GM12878 (cell line): ENCODE data around the gene USO1. TPM values are rescaled to one million over a fixed set of nuclear protein-coding genes. Genes with fewer than 3 reads are reported as not detected.

ENCODE experiments used
- BACH1 ChIP-seq: fragments of 450-650 bp; IDR thresholded peaks from 2 replicates; pipeline ENCODE4 v1.6.1; 2017; ENCODE audit warnings: mild to moderate bottlenecking, borderline replicate concordance
- DPF2 ChIP-seq: fragments of 450-650 bp; IDR thresholded peaks from 2 replicates; pipeline ENCODE4 v1.6.1; 2017; ENCODE audit warnings: mild to moderate bottlenecking
- EP300 ChIP-seq, 2 experiments: fragments of 150-350 bp in 1 of 2; IDR thresholded peaks; 2 replicates each; pipeline ENCODE4 v1.6.1; 2011 to 2012; ENCODE audit warnings: low read depth in 2 of 2, low read length in 2 of 2, borderline replicate concordance in 1 of 2, improper control_type of control experiment in 1 of 2, inconsistent platforms in 1 of 2; ENCODE audit not compliant: control insufficient read depth in 1 of 2
- IKZF1 ChIP-seq: fragments of 450-650 bp; conservative IDR thresholded peaks from 2 replicates; pipeline ENCODE4 v1.6.1; 2017; ENCODE audit warnings: antibody characterized with exemption, mild to moderate bottlenecking
- MTA2 ChIP-seq: fragments of 450-650 bp; IDR thresholded peaks from 2 replicates; pipeline ENCODE4 v1.6.1; 2016; ENCODE audit warnings: low read depth, mild to moderate bottlenecking, moderate library complexity
- MYC ChIP-seq: IDR thresholded peaks from 2 replicates; pipeline ENCODE4 v1.6.1; 2011; ENCODE audit warnings: mild to moderate bottlenecking, low read length, moderate library complexity, inconsistent platforms; ENCODE audit not compliant: insufficient read depth, insufficient replicate concordance, insufficient read length, severe bottlenecking
- RAD51 ChIP-seq: fragments of 450-650 bp; IDR thresholded peaks from 2 replicates; pipeline ENCODE4 v1.6.1; 2016; ENCODE audit warnings: moderate library complexity, mild to moderate bottlenecking, inconsistent platforms
- RUNX3 ChIP-seq: IDR thresholded peaks from 2 replicates; pipeline ENCODE4 v1.6.1; 2012; ENCODE audit warnings: low read length, inconsistent platforms
- TBL1XR1 ChIP-seq: IDR thresholded peaks from 2 replicates; pipeline ENCODE4 v1.6.1; 2012; ENCODE audit warnings: low read depth, low read length, improper control_type of control experiment
- TCF12 ChIP-seq: IDR thresholded peaks from 2 replicates; pipeline ENCODE4 v1.6.1; 2011; ENCODE audit warnings: low read depth, mild to moderate bottlenecking, low read length
- polyA plus RNA-seq, 11 experiments: library from polyadenylated mRNA; depleted of rRNA in 4 of 11; unstranded in 6 of 11; stranded (reverse) in 5 of 11; fragments of >200 nt; fragmentation: Nextera tagmentation in 4 of 11; fragmentation: Illumina TruSeq in 1 of 11; extraction: Ambion mirVana in 4 of 11; extraction: Trizol in 1 of 11; gene quantifications; 1 replicate in 1 of 11; 2 replicates in 10 of 11; pipeline versions ENCODE4 v1.2.1 to v1.2.3, GENCODE V29; 2011 to 2016; ENCODE audit warnings: inconsistent platforms in 2 of 11, missing spikeins in 2 of 11, low read depth in 1 of 11
- total RNA-seq, 4 experiments: library from RNA; depleted of rRNA in 3 of 4; stranded (reverse); fragments of >200 nt in 3 of 4; fragmentation: Illumina TruSeq in 1 of 4; extraction: Trizol in 1 of 4; gene quantifications; 2 replicates each; pipeline versions ENCODE4 v1.2.1 to v1.2.3, GENCODE V29; 2013 to 2021
- TF ChIP-seq, protein P1 (sequence below): fragments of 450-650 bp; IDR thresholded peaks from 2 replicates; pipeline ENCODE4 v1.6.1; 2017; ENCODE audit warnings: low read depth, mild to moderate bottlenecking, moderate library complexity

The USO1 gene
- total and polyA plus RNA-seq, 10 of the 15 experiments (the other 5 are each of a cell fraction or from before 2014, with no cell fraction given) = 19.4 to 79.7 (median 59.6) TPM

DNA sequence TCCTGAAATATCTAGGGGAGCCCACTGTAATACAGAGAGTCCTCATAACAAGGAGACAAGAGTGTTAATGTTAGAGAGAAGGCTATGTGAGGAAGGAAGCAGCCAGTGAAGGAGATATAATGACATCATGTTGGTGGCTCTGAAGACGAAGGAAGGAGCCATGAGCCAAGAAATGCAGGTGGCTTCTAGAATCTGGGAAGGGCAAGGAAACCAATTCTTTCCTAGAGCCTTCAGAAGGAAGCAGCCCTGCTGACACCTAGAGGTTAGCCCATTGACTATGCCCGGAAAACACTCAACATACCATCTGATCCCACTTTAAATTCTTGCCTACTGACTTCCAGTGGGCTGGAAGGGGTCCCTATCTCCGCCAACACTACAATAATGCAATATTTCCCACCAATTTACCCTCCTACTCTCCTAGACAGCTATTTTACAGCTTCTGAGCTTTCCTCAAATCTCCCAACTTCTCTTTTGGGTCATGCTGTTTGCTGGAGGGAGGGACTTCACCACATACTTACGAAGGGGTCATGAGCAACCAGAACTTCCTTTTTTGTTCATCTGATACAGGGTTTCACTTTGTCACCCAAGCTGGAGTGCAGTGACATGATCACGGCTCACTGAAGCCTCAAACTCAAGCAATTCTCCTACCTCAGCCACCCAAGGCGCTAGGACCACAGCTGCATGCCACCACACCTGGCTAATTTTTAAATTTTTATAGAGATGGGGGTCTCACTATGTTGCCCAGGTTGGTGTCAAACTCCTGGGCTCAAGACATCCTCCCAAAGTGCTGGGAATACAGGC, 26.0 kb upstream of the USO1 start (continued):
- TF ChIP-seq MYC = no peak
- TF ChIP-seq RAD51 = 0 out of 2 replicates have a peak, but pooled peaks have one; percentile 12
- 0 out of 2 replicates have a peak, but pooled peaks have one; percentile 38 for TF ChIP-seq DPF2
- TF ChIP-seq MTA2 = 0 out of 2 replicates have a peak, but pooled peaks have one; percentile 17
- TF ChIP-seq TCF12 = no peak; the same call in 1 of the 2 replicates
- TF ChIP-seq EP300 (IDR thresholded peaks at IDR 0.05; ENCODE audit: borderline replicate concordance in 1 of 2, control insufficient read depth in 1 of 2, low read depth in 2 of 2, low read length in 2 of 2) = no peak
- TF ChIP-seq, protein P1, sequence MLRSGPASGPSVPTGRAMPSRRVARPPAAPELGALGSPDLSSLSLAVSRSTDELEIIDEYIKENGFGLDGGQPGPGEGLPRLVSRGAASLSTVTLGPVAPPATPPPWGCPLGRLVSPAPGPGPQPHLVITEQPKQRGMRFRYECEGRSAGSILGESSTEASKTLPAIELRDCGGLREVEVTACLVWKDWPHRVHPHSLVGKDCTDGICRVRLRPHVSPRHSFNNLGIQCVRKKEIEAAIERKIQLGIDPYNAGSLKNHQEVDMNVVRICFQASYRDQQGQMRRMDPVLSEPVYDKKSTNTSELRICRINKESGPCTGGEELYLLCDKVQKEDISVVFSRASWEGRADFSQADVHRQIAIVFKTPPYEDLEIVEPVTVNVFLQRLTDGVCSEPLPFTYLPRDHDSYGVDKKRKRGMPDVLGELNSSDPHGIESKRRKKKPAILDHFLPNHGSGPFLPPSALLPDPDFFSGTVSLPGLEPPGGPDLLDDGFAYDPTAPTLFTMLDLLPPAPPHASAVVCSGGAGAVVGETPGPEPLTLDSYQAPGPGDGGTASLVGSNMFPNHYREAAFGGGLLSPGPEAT = peak; percentile 29; the same call in 1 of the 2 replicates
- TF ChIP-seq RUNX3 = peak; percentile 70
- TF ChIP-seq BACH1 = no peak
- TF ChIP-seq IKZF1 = peak; percentile 38
- TF ChIP-seq TBL1XR1 = no peak
